ENCODE results near the gene FAF2. TPM values are rescaled to one million over a fixed set of nuclear protein-coding genes. Genes with fewer than 3 reads are reported as not detected.

The FAF2 gene
- total RNA-seq, 3 donors from 2014 or later = 33.1 to 36.1 (median 33.4) TPM

DNA sequence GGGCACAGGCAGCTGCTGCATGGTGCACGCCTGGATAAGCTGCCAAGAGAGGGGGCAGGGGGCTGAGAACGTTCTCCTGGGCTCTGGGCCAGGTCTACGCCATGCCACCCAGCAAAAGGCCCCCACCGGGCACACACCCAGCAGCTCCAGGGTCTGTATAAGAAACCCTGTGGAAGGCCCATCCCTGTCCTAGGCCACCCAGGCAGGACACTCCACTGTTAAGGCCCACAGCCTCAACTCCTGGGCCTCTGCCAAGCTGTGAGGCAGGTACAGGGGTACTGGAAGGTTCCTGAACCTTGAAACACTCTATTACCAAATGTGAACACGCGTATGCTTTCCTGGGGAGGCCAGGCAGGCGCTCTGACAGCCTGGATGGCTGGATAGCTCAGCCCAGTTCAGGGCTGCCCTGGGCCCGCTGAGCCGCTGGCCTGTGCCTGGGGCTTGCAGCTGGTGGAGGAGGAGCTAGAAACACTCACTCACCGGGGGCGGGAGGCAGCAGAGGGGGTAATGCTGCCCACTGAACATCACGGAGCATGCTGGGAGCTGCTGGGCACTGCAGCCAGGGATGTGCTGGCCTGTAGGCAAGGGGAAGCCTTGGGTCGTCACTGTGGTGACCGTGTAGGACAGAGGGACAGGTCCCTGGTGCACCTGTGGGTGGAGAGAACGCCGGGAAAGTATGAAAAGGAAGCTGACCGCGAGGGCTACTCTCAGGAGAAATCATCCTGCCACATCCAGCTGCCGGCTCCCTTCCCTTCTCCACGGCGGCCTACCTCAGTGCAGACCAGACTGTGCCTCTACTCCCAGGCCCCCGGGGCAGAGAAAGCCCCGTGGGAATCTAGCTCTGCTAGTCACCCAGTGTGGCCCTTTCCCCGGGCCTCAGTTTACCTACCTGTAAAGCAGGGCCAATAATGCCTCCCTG, 83.1 kb downstream of the FAF2 start:
- H3K4me3 ChIP-seq = no peak overlapping the region
- ATAC-seq (no peak), DNase-seq (peak in 2 of 3 donors; percentile 37 to 53)
- peaks cover 27% of the 10 kb centered on the region for H3K4me1 ChIP-seq (ENCODE audit: low read depth)
- H3K9me3 ChIP-seq = no peaks in the 10 kb centered on the region
- TF ChIP-seq, protein P1, sequence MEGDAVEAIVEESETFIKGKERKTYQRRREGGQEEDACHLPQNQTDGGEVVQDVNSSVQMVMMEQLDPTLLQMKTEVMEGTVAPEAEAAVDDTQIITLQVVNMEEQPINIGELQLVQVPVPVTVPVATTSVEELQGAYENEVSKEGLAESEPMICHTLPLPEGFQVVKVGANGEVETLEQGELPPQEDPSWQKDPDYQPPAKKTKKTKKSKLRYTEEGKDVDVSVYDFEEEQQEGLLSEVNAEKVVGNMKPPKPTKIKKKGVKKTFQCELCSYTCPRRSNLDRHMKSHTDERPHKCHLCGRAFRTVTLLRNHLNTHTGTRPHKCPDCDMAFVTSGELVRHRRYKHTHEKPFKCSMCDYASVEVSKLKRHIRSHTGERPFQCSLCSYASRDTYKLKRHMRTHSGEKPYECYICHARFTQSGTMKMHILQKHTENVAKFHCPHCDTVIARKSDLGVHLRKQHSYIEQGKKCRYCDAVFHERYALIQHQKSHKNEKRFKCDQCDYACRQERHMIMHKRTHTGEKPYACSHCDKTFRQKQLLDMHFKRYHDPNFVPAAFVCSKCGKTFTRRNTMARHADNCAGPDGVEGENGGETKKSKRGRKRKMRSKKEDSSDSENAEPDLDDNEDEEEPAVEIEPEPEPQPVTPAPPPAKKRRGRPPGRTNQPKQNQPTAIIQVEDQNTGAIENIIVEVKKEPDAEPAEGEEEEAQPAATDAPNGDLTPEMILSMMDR (IDR thresholded peaks at IDR 0.05) = no peak
- peaks cover 13% of the 10 kb centered on the region for H3K36me3 ChIP-seq (ENCODE audit: low read depth)
- intact Hi-C loops (cut with DNase I, micrococcal nuclease) = no loop called here

DNA sequence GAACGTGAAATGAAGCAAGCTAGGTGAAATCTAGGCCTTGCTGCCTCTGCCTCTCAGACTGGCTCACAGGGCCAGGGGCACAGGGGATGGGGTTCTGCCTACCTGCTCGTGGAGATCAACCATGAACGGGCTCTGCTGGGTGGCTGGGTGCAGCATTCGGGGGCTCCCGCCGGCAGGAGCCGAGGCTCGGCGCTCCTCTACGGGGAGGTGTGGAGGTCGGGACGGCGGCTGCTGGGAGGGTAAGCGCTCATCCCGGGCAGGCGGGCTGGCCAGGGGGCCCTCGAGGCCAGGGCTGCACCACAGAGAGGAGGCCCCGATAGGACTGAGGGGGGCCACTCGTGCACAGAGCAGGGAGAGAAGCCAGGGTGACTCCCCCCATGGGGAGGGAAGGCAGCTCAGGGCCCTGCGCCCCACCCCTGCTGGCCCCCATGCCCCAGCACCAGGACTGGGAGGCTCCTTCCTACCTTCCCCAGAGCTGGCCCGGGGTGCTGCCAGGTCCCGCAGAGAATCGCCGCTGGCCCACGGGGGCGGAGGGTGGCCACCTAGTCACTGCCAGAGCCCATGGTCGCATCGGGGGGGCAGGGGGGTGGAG, 83.8 kb downstream of the FAF2 start:
- Histone ChIP-seq H3K4me1 (ENCODE audit: low read depth) (peaks cover 27% of the 10 kb centered on the region), H3K9me3 (no peaks in the 10 kb centered on the region), H3K36me3 (ENCODE audit: low read depth) (peaks cover 13% of the 10 kb centered on the region), H3K4me3 (no peak overlapping the region)
- DNase-seq (peak in 2 of 3 donors; percentile 33 to 59), ATAC-seq (no peak)
- intact Hi-C loops (cut with DNase I, micrococcal nuclease) = no loop called here
- TF ChIP-seq, protein P1 (IDR thresholded peaks at IDR 0.05) = no peak

DNA sequence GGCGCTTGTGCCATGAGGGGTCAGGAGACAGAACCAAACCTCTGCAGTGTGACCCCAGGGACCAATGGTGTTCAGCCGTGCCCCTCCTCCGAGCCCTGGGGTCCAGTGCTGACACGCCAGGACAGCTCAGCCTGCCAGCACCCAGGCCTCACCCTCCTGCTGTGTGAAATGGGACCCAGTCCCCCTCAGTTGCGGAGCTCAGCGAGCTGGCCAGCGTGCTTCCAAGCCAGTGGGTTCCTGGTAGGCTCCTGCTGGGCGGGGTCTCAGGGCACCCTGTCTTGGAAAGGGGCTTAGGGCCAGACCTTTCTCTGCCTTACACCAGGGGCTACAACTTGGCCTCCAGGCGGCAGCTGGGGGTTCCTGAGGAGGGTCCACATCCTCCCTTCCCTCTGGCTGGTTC, 84.6 kb downstream of the FAF2 start:
- H3K36me3 ChIP-seq (ENCODE audit: low read depth) = peaks cover 13% of the 10 kb centered on the region
- H3K4me1 ChIP-seq (ENCODE audit: low read depth) = peaks cover 27% of the 10 kb centered on the region
- TF ChIP-seq, protein P1 (IDR thresholded peaks at IDR 0.05) = no peak
- intact Hi-C loops (cut with DNase I, micrococcal nuclease) = no loop called here
- DNase-seq (peak; percentile 7 to 65 (median 38)), ATAC-seq (no peak)
- no peak overlapping the region for H3K4me3 ChIP-seq
- no peaks in the 10 kb centered on the region for H3K9me3 ChIP-seq

DNA sequence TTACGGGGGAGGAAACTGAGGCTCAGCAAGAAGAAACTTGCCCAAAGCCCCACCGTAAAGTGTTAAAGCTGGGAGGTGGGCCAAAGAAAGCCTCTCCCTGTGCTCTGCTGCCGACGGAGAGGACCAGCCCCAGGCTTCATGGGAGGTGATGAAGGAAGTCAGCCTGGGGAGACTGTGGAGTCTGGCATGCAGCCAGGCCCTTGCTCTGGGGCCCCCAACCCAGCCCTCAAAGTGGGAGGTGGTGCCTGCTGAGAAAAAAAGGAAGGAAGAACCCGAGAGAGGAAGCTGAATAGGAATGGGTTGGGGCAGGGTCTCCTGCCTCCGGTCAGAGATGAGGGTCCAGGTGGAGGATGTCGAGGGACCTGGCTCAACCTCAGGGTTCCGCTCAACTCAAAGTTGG, 85.2 kb downstream of the FAF2 start:
- TF ChIP-seq, protein P1 (IDR thresholded peaks at IDR 0.05) = no peak
- intact Hi-C loops (cut with DNase I, micrococcal nuclease) = no loop called here
- peaks cover 27% of the 10 kb centered on the region for H3K4me1 ChIP-seq (ENCODE audit: low read depth)
- DNase-seq = peak; percentile 43 to 71 (median 60)
- H3K36me3 ChIP-seq (ENCODE audit: low read depth) = peaks cover 13% of the 10 kb centered on the region
- H3K4me3 ChIP-seq = no peak overlapping the region
- no peak for ATAC-seq
- no peaks in the 10 kb centered on the region for H3K9me3 ChIP-seq

DNA sequence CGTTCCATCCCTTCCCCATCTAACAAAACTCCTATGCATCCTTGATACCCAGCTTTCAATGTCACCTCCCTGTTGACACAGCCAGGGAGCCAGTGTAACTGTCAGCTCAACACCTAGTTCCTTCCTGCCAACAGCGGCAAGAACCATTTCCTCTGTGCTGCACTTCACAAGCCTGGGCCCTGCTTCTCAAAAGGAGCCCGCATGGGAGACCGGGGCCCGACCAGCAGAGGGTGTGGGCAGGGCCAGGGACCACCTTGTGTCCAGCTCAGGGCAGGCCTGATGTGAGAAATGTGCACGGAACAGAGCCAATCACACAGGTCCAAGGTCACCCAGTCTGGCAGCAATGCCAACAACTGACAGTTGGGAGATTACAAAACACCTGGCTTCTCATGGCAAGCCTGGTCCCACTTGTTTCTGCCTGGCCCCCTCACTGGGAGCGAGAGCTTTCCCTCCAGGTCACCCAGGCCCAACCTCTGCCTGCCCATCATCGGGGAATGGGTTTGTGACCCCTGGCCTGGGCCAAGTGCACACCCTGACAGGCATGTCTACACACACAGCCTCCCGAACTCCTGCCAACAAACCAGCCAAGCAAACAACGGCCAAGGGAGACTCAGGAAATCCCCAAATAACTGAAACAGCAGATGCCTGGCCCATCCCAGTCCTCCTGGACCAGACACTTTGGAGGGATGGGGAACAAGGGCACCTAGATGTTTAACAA, 85.9 kb downstream of the FAF2 start:
- Histone ChIP-seq H3K9me3 (no peaks in the 10 kb centered on the region), H3K36me3 (ENCODE audit: low read depth) (peaks cover 13% of the 10 kb centered on the region), H3K4me3 (no peak overlapping the region), H3K4me1 (ENCODE audit: low read depth) (peaks cover 27% of the 10 kb centered on the region)
- DNase-seq (peak; percentile 61 to 76 (median 64)), ATAC-seq (no peak)
- intact Hi-C loops (cut with DNase I, micrococcal nuclease) = no loop called here
- TF ChIP-seq, protein P1 (IDR thresholded peaks at IDR 0.05) = no peak
